HepG2 (cell line): ENCODE results near the gene C3orf18. TPM values are rescaled to one million over a fixed set of nuclear protein-coding genes. Genes with fewer than 3 reads are reported as not detected.

Source experiments
- AKAP8 ChIP-seq: sonication (generic); formaldehyde crosslinking; IDR thresholded peaks from 2 replicates; pipeline ENCODE4 v1.5.1; 2020; ENCODE audit warnings: mild to moderate bottlenecking, missing genetic modification reagents
- E2F5 ChIP-seq: sonication (generic); formaldehyde crosslinking; conservative IDR thresholded peaks from 2 replicates; pipeline ENCODE4 v1.4.0; 2020; ENCODE audit warnings: missing genetic modification reagents
- EED ChIP-seq: sonication (generic); formaldehyde crosslinking; IDR thresholded peaks from 2 replicates; pipeline ENCODE4 v1.5.0; 2020; ENCODE audit warnings: mild to moderate bottlenecking, missing genetic modification reagents
- ELF3 ChIP-seq: IDR thresholded peaks from 2 replicates; pipeline ENCODE4 v1.6.1; 2016; ENCODE audit warnings: missing genetic modification reagents, missing compliant biosample characterization
- ELF4 ChIP-seq: sonication (generic); formaldehyde crosslinking; IDR thresholded peaks from 2 replicates; pipeline ENCODE4 v1.5.0; 2020; ENCODE audit warnings: missing genetic modification reagents, mild to moderate bottlenecking, moderate library complexity, borderline replicate concordance
- MAF1 ChIP-seq: sonication (generic); formaldehyde crosslinking; IDR thresholded peaks from 2 replicates; pipeline ENCODE4 v1.5.0; 2020; ENCODE audit warnings: missing genetic modification reagents, borderline replicate concordance
- NCOA2 ChIP-seq: sonication (generic); formaldehyde crosslinking; IDR thresholded peaks from 2 replicates; pipeline ENCODE4 v1.8.0; 2022; ENCODE audit warnings: inconsistent platforms
- NCOR1 ChIP-seq: fragments of 200-600 bp; sonication (generic); IDR thresholded peaks from 2 replicates; pipeline ENCODE4 v1.7.0; 2017; ENCODE audit warnings: antibody characterized with exemption, low read length, borderline replicate concordance
- PATZ1 ChIP-seq: sonication (generic); formaldehyde crosslinking; IDR thresholded peaks from 2 replicates; pipeline ENCODE4 v1.4.0; 2020; ENCODE audit warnings: missing genetic modification reagents
- PAXIP1 ChIP-seq: sonication (generic); formaldehyde crosslinking; conservative IDR thresholded peaks from 2 replicates; pipeline ENCODE4 v1.4.0; 2020; ENCODE audit warnings: mild to moderate bottlenecking, missing genetic modification reagents, moderate library complexity
- PCBP1 ChIP-seq: fragments of 200-400 bp; formaldehyde crosslinking; IDR thresholded peaks from 2 replicates; pipeline ENCODE4 v1.6.1; 2017; ENCODE audit warnings: mild to moderate bottlenecking, low read depth, low read length, borderline replicate concordance
- RBM39 ChIP-seq: fragments of 200-400 bp; formaldehyde crosslinking; IDR thresholded peaks from one replicate; pipeline ENCODE4 v1.6.1; 2018; ENCODE audit warnings: antibody characterized with exemption, mild to moderate bottlenecking, low read depth, low read length; ENCODE audit not compliant: poor library complexity, severe bottlenecking
- SCMH1 ChIP-seq: sonication (generic); formaldehyde crosslinking; IDR thresholded peaks from 2 replicates; pipeline ENCODE4 v1.9.0; 2021; ENCODE audit warnings: missing genetic modification reagents, mild to moderate bottlenecking, borderline replicate concordance
- SNAPC2 ChIP-seq: sonication (generic); formaldehyde crosslinking; IDR thresholded peaks from 2 replicates; pipeline ENCODE4 v1.8.1; 2022; ENCODE audit warnings: mild to moderate bottlenecking, missing genetic modification reagents
- STAG1 ChIP-seq: sonication (generic); formaldehyde crosslinking; IDR thresholded peaks from 2 replicates; pipeline ENCODE4 v1.4.0; 2020; ENCODE audit warnings: missing genetic modification reagents
- TERF1 ChIP-seq: sonication (generic); formaldehyde crosslinking; IDR thresholded peaks from 2 replicates; pipeline ENCODE4 v1.8.0; 2022; ENCODE audit warnings: mild to moderate bottlenecking, missing genetic modification reagents, moderate library complexity
- ZBTB21 ChIP-seq: sonication (generic); formaldehyde crosslinking; IDR thresholded peaks from 2 replicates; pipeline ENCODE4 v1.4.0; 2020; ENCODE audit warnings: missing genetic modification reagents
- ZNF614 ChIP-seq: IDR thresholded peaks from 2 replicates; pipeline ENCODE4 v1.6.1; 2018; ENCODE audit warnings: missing biosample characterization, missing genetic modification reagents, inconsistent platforms, borderline replicate concordance
- ZNF788 ChIP-seq: sonication (generic); formaldehyde crosslinking; IDR thresholded peaks from 2 replicates; pipeline ENCODE4 v1.5.0; 2020; ENCODE audit warnings: mild to moderate bottlenecking, missing genetic modification reagents, borderline replicate concordance
- ZSCAN31 ChIP-seq: sonication (generic); formaldehyde crosslinking; IDR thresholded peaks from 2 replicates; pipeline ENCODE4 v1.5.0; 2020; ENCODE audit warnings: low read depth, mild to moderate bottlenecking, missing genetic modification reagents
- polyA plus RNA-seq, 8 experiments: library from polyadenylated mRNA; depleted of rRNA in 3 of 8; stranded (reverse) in 7 of 8; unstranded in 1 of 8; fragments of >200 nt; fragmentation: Illumina TruSeq in 4 of 8; extraction: Trizol in 4 of 8; gene quantifications; 2 replicates each; pipeline versions ENCODE4 v1.2.1 to v1.2.3, GENCODE V29; 2011 to 2016; ENCODE audit warnings: low read depth in 4 of 8, missing spikeins in 1 of 8, mixed read lengths in 1 of 8; ENCODE audit not compliant: insufficient read depth in 1 of 8
- total RNA-seq, 5 experiments: library from RNA; depleted of rRNA; stranded (reverse); fragments of >200 nt; fragmentation: Illumina TruSeq; extraction: Trizol; gene quantifications; 2 replicates each; pipeline ENCODE4 v1.2.3, GENCODE V29; 2016; ENCODE audit warnings: low read depth in 1 of 5

C3orf18 gene
- total and polyA plus RNA-seq, 2 of the 13 experiments (the other 11 are each of a cell fraction or from before 2014, with no cell fraction given), result 1.6 to 4.8 TPM

GRCh38 chr3:50600841-50601591, 33.5 kb upstream of the C3orf18 start (continued):
- peak; percentile 76 for TF ChIP-seq ZNF788 (CRISPR knock-in tag)
- peak; percentile 91 for TF ChIP-seq PAXIP1 (CRISPR knock-in tag)
- 0 out of 2 replicates have a peak, but pooled peaks have one; percentile 39 for TF ChIP-seq ELF4 (CRISPR knock-in tag)
- 0 out of 2 replicates have a peak, but pooled peaks have one; percentile 39 for TF ChIP-seq MAF1 (CRISPR knock-in tag)
- TF ChIP-seq ZSCAN31 (CRISPR knock-in tag), result peak; percentile 82
- TF ChIP-seq TERF1 (CRISPR knock-in tag), result no peak
- peak; percentile 45; the same call in 1 of the 2 replicates for TF ChIP-seq ZNF614 (CRISPR knock-in tag)
- peak; percentile 15; the same call in 1 of the 2 replicates for TF ChIP-seq ZBTB21 (CRISPR knock-in tag)
- TF ChIP-seq ELF3 (CRISPR knock-in tag), result peak; percentile 84
- no peak for TF ChIP-seq RBM39
- peak; percentile 77; the same call in 1 of the 2 replicates for TF ChIP-seq EED (CRISPR knock-in tag)
- TF ChIP-seq STAG1, result 0 out of 2 replicates have a peak, but pooled peaks have one; percentile 27
- no peak for TF ChIP-seq SCMH1
- peak; percentile 66; the same call in 1 of the 2 replicates for TF ChIP-seq NCOR1
- 0 out of 2 replicates have a peak, but pooled peaks have one; percentile 40 for TF ChIP-seq SNAPC2 (CRISPR knock-in tag)
- TF ChIP-seq PCBP1, result no peak
- peak; percentile 96 for TF ChIP-seq PATZ1 (CRISPR knock-in tag)
- peak; percentile 90 for TF ChIP-seq NCOA2 (CRISPR knock-in tag)
- no peak for TF ChIP-seq E2F5 (CRISPR knock-in tag)
- TF ChIP-seq AKAP8 (CRISPR knock-in tag), result peak; percentile 65; the same call in 1 of the 2 replicates
